ENCODE results near the gene STT3A.

GRCh38 chr11:125600663-125601062, 8.0 kb downstream of the STT3A start:
- TF ChIP-seq CTCF (conservative IDR thresholded peaks at IDR 0.05; ENCODE audit: low read length) (no peak), EZH2phosphoT487 (IDR thresholded peaks at IDR 0.05; ENCODE audit: borderline replicate concordance, low read depth, low read length) (no peak)
